Cerebellar nuclear complex (tissue), 1 donor: ENCODE measurements around the gene EPHB2.

ENCODE experiments used
- DNase-seq, 2 experiments: peaks; one replicate each; lab custom pipeline; 2025; lab: John Stamatoyannopoulos, UW

EPHB2 gene

GRCh38 chr1:22884806-22885530, 174.3 kb downstream of the EPHB2 start:
- DNase-seq = no peak

- DNase-seq = no peak
These were observed 175.6 kb downstream of the EPHB2 start for GRCh38 chr1:22886211-22886610.

DNA sequence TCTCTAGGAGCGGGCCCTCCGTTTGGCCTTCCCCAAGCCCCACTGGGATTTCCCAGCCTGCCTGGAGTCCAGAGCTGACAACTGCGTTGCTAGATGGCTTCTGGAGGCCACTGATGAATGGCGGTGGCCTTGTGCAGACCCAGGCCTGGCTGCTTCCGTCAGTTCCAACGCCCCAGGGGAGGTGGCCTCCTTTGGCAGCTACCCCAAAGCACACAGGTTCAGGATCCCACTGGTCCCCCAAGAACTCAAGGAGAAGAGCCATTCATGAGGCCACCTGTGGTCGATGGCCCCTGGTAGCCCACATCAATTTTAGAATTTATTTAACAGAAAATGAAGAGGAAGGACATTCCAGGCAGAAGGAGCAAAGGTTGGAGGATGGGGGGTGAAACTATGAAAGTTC, 176.9 kb downstream of the EPHB2 start:
- DNase-seq = no peak

DNA sequence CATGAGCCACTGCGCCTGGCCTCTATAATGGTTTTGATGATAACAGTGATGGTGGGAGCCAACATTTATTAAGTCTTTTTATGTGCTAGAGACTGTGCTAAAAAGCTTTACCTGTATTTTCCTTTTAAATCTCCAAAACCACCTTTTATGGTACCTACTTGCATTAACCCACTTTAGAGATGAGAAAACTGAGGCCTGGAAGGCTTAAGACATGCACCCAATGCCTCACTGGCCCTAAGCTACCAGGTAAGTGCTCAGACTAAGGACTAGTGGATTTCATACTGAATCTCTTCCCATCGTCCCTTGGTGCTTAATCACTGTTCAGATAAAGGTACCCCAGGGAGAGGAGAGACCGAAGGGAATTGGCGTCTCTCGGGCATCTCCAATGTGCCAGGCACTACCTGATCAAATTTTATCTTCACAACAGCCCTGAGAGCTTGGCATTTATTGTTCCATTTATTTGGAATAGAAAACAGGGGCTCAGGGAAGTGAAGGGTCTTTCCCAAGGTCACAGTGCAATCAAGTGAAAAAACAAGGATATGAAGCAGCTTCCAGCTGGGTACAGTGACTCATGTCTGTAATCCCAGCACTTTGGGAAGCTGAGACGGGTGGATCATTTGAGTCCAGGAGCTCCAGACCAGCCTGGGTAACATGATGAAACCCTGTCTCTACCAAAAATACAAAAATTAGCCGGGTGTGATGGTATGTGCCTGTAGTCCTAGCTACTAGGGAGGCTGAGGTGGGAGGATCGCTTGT, 177.9 kb downstream of the EPHB2 start:
- no peak for DNase-seq

DNA sequence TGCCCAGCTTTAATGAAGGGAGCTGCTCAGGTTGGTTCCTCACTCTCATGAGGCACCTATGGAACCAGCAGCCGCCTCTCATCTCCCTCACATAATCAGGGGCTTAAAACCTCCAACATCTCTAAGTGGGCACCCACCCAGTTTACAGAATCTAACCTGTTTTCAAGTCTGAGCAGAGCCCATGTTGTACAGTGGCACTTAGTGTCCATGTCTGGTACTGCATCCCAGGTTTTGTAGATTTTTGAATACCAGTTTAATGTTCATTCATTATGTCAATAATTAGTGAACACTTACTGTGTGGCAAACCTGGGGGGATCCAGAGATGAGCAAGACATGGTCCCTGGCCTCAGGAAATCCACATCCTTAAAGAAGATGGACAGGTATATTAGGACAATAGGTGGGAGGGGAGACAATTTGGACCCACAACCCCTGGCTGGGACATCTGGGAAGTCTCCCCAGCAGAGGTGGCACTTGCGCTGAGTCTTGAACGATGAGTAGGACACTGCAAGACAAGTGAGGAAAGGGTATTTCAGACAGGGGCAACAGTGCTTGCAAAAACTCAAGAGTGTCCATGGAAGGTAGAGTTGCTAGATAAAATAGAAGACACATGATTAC, 178.7 kb downstream of the EPHB2 start:
- DNase-seq = no peak

DNA sequence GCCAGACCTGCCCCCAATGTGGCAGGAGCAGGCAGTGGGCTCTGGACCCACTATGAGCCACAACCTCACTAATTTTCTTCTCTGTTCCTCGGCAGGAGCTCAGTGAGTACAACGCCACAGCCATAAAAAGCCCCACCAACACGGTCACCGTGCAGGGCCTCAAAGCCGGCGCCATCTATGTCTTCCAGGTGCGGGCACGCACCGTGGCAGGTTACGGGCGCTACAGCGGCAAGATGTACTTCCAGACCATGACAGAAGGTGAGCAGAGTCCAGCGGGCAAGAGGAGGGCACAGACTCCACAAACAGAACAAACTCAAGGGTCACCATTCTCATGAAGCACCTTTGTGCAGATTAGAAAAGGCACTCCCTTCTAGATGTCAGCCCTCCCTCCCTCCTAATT, 182.2 kb downstream of the EPHB2 start:
- no peak for DNase-seq

DNA sequence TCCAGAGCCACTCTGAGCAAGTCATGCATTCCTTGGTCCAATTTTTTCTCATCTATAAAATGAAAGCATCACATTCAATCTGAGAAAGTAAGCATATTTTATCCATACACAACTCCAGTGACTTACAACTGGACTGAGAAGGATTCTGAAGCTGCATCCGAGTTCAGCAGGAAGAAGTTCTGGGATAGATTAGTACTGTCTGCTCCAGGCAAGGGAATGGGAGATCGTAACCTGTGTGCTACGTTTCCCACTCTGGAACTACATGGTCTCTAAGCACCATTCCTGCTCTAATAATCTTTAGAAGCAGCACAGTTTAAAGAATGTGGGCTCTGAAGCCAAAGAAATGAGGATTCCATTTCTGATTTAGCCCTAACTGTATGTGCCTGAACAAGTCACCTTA, 182.7 kb downstream of the EPHB2 start:
- DNase-seq = no peak

DNA sequence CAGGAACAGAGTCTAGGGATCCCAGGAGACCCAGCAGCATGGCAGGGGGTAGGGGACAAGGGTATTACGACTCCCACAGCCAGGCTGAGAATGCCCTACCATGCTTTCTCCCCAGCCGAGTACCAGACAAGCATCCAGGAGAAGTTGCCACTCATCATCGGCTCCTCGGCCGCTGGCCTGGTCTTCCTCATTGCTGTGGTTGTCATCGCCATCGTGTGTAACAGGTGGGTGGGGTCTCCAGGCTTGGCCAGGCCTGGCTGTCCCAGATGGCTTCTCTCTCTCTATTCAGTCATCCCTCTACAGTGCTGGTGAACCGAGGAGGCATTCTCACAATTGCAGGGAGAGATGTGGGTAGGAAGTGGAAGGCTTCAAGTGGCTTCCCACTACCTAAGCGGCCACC, 184.7 kb downstream of the EPHB2 start:
- DNase-seq = no peak

- no peak for DNase-seq
These were observed 185.5 kb downstream of the EPHB2 start for GRCh38 chr1:22896184-22896583.

DNA sequence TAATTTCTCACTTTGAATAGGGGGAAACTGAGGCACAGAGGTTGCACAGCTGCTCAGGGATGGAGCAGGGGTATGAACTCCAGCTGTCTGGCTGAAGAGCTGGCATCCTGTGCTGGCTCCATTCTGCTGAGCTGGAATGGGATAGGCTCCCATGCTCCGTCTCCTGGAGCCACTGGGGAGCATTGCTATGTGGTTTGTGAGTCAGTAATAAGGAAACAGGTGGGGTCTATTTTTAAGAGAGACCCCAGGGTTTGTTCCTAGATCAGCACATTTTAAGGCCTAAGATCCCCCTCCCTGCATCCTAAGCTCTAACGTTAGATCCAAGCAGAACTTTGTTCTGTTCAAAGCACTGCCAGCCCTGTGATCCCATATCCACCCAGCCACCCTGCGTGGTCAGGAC, 189.8 kb downstream of the EPHB2 start:
- DNase-seq = no peak

- no peak for DNase-seq
These were observed 192.5 kb downstream of the EPHB2 start for GRCh38 chr1:22903113-22903512.

DNA sequence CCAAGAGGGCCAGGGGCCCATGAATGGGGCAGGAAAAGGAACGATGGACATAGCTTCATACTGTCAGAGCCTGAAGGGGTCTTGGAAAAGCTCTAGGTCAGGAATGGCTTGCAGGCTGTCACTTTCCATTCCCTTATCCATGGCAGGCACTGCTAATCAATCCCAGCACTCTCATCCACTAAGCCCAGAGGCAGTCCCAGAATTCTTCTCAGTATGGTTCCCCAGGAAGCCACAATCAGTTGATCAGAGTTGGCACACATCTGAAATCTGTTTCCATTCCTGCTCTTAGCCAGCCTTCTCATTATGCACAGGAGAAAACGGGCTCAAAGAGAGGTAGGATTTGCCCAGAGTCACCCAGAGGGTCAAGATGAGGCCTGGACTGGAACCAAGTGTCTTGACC, 196.3 kb downstream of the EPHB2 start:
- no peak for DNase-seq

- no peak for DNase-seq
These were observed 196.9 kb downstream of the EPHB2 start for GRCh38 chr1:22907528-22907927.

- DNase-seq = no peak
These were observed 198.3 kb downstream of the EPHB2 start for GRCh38 chr1:22908880-22909426.

DNA sequence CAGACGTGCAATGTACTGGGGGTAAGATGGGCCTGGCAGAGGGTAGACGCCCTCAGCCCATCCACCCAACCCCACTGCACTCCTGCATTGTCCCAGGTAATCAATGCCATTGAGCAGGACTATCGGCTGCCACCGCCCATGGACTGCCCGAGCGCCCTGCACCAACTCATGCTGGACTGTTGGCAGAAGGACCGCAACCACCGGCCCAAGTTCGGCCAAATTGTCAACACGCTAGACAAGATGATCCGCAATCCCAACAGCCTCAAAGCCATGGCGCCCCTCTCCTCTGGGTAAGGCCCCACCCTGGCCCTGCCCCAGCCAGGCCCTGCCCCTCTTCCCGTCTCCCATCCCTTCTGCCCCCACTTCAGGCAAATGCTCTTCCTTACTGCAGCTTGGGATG, 199.6 kb downstream of the EPHB2 start:
- no peak for DNase-seq

- no peak for DNase-seq
These were observed 200.5 kb downstream of the EPHB2 start for GRCh38 chr1:22910986-22911651.

DNA sequence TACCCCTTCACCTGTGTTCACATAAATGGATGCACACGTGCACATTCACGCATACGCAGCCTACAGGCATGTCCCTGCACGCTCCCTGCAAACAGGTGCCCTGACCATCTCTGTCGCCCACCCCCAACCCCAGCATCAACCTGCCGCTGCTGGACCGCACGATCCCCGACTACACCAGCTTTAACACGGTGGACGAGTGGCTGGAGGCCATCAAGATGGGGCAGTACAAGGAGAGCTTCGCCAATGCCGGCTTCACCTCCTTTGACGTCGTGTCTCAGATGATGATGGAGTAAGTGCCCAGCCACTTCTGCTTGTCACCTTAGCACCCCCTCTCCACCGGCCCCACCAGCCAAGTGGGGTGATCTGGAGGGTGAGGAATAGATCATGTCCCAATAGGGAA, 201.7 kb downstream of the EPHB2 start:
- DNase-seq = no peak

DNA sequence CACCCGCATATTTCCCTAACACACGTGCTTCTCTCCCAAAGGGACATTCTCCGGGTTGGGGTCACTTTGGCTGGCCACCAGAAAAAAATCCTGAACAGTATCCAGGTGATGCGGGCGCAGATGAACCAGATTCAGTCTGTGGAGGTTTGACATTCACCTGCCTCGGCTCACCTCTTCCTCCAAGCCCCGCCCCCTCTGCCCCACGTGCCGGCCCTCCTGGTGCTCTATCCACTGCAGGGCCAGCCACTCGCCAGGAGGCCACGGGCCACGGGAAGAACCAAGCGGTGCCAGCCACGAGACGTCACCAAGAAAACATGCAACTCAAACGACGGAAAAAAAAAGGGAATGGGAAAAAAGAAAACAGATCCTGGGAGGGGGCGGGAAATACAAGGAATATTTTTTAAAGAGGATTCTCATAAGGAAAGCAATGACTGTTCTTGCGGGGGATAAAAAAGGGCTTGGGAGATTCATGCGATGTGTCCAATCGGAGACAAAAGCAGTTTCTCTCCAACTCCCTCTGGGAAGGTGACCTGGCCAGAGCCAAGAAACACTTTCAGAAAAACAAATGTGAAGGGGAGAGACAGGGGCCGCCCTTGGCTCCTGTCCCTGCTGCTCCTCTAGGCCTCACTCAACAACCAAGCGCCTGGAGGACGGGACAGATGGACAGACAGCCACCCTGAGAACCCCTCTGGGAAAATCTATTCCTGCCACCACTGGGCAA, 202.9 kb downstream of the EPHB2 start:
- DNase-seq = no peak

DNA sequence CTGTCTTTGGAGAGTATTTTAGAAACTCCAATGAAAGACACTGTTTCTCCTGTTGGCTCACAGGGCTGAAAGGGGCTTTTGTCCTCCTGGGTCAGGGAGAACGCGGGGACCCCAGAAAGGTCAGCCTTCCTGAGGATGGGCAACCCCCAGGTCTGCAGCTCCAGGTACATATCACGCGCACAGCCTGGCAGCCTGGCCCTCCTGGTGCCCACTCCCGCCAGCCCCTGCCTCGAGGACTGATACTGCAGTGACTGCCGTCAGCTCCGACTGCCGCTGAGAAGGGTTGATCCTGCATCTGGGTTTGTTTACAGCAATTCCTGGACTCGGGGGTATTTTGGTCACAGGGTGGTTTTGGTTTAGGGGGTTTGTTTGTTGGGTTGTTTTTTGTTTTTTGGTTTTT, 203.5 kb downstream of the EPHB2 start:
- no peak for DNase-seq

- DNase-seq = no peak
These were observed 204.1 kb downstream of the EPHB2 start for GRCh38 chr1:22914633-22915217.

DNA sequence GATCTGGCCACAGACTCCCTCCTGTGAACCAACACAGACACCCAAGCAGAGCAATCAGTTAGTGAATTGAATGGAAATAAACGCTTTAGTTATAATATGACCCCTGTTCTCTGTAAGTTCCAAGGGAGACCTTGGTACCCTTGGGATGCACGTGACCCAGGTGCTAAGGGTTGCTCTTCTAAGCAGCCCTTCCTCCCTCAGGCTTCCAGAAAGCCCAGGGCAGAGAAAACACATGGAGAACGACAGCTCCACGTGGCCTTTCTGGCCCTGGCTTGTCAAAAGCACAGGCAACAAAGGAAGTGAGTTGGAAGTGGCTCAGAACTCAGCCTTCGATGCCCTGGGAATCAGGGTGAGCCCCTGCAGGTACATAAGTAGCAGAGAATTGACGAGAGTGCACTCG, 204.6 kb downstream of the EPHB2 start:
- DNase-seq = no peak
